Spleen (tissue), 11 donors: ENCODE measurements around the gene ATP1A2. TPM values are rescaled to one million over a fixed set of nuclear protein-coding genes. Genes with fewer than 3 reads are reported as not detected.

ENCODE experiments used
- DNase-seq: peaks from one replicate; pipeline ENCODE4 v3.0.0-alpha.2; 2020
- H3K27ac ChIP-seq, 8 donors: fragments of 200-600 bp; sonication (generic) in 7 of 8; 1 replicate in 4 of 8; 2 replicates in 4 of 8; pipeline versions ENCODE4 v1.5.0 to v1.8.0; 2016 to 2021; ENCODE audit warnings: inconsistent platforms in 4 of 8, mild to moderate bottlenecking in 4 of 8, moderate library complexity in 1 of 8
- H3K27me3 ChIP-seq, 7 donors: fragments of 200-600 bp; sonication (generic) in 6 of 7; replicated peaks in 1 of 7; 1 replicate in 4 of 7; 2 replicates in 3 of 7; pipeline versions ENCODE4 v1.5.0 to v1.8.0; 2016 to 2021; ENCODE audit warnings: inconsistent platforms in 3 of 7, mild to moderate bottlenecking in 1 of 7
- H3K36me3 ChIP-seq, 6 donors: fragments of 200-600 bp; sonication (generic) in 5 of 6; 1 replicate in 4 of 6; 2 replicates in 2 of 6; pipeline versions ENCODE4 v1.5.0 to v1.8.0; 2016 to 2021; ENCODE audit warnings: inconsistent platforms in 2 of 6
- H3K4me1 ChIP-seq, 6 donors: fragments of 200-600 bp; sonication (generic) in 5 of 6; 1 replicate in 3 of 6; 2 replicates in 3 of 6; pipeline versions ENCODE4 v1.5.0 to v1.8.0; 2016 to 2021; ENCODE audit warnings: inconsistent platforms in 3 of 6
- H3K4me3 ChIP-seq, 8 donors: fragments of 200-600 bp; sonication (generic) in 7 of 8; 1 replicate in 4 of 8; 2 replicates in 4 of 8; pipeline versions ENCODE4 v1.5.0 to v1.8.0; 2016 to 2021; ENCODE audit warnings: inconsistent platforms in 4 of 8, mild to moderate bottlenecking in 4 of 8, moderate library complexity in 2 of 8
- H3K9me3 ChIP-seq, 8 donors: fragments of 200-600 bp; sonication (generic) in 7 of 8; 1 replicate in 4 of 8; 2 replicates in 4 of 8; pipeline versions ENCODE4 v1.5.0 to v1.8.0; 2016 to 2021; ENCODE audit warnings: inconsistent platforms in 4 of 8
- CTCF ChIP-seq, 11 experiments: fragments of 200-600 bp in 7 of 11; fragments of 450-650 bp in 4 of 11; sonication (generic) in 4 of 11; IDR thresholded peaks in 8 of 11; conservative IDR thresholded peaks in 3 of 11; 1 replicate in 7 of 11; 2 replicates in 4 of 11; pipeline versions ENCODE4 v1.4.0 to v1.8.0; 2016 to 2021; ENCODE audit warnings: antibody characterized with exemption in 11 of 11, inconsistent platforms in 4 of 11, mild to moderate bottlenecking in 1 of 11
- POLR2A ChIP-seq, 3 donors: fragments of 450-650 bp; IDR thresholded peaks; one replicate each; pipeline ENCODE4 v1.5.1; 2017; ENCODE audit warnings: antibody characterized with exemption in 3 of 3, mild to moderate bottlenecking in 1 of 3
- POLR2AphosphoS5 ChIP-seq, 3 donors: sonication (generic); formaldehyde crosslinking; IDR thresholded peaks; one replicate each; pipeline ENCODE4 v1.5.1; 2017; ENCODE audit warnings: antibody characterized with exemption in 3 of 3
- WGBS, 5 donors: extraction: QIAGEN DNeasy Blood & Tissue Kit in 3 of 5; methylation state at CpG; one replicate each; pipeline versions ENCODE4 v1.1.5 to v1.1.7; 2013 to 2018; 5-methylcytosine and 5-hydroxymethylcytosine counted together
- intact Hi-C: fragments of 100-400 bp; cut with DNase I; formaldehyde crosslinking; loops from one replicate; pipeline ENCODE4 v1.15.0; 2023; ENCODE audit warnings: low total_unique reads
- polyA plus RNA-seq, 3 donors: library from polyadenylated mRNA; stranded (reverse); fragments of 200-250 nt; gene quantifications; one replicate each; pipeline ENCODE4 v1.2.1, GENCODE V29; 2013
- total RNA-seq, 7 donors: library from RNA; depleted of rRNA in 3 of 7; stranded (reverse); fragments of >200 nt in 3 of 7; fragmentation: NEBNext Ultra II Directional in 4 of 7; extraction: Animal tissue kit (Norgen Biotek cat#: 25700) in 4 of 7; gene quantifications; one replicate each; pipeline versions ENCODE4 v1.1.0 to v1.2.1, GENCODE V29; 2016 to 2021
- donor health status: healthy with polysubstance abuse.
- donor health status: DM: no; HTN: no; CAD: no; lungs with moderate emphysema.
- donor health status: DM: no; HTN: no; CAD: no.
- donor health status: Bipolar disorder and iron deficiency.
- donor health status: healthy.
- donor health status: DM: no; HTN: no; CAD: no.
- donor health status: DM: yes; HTN: yes; CAD: no.

The ATP1A2 gene
- total and polyA plus RNA-seq, 10 donors = 0.13 to 19.1 (median 0.85) TPM

DNA sequence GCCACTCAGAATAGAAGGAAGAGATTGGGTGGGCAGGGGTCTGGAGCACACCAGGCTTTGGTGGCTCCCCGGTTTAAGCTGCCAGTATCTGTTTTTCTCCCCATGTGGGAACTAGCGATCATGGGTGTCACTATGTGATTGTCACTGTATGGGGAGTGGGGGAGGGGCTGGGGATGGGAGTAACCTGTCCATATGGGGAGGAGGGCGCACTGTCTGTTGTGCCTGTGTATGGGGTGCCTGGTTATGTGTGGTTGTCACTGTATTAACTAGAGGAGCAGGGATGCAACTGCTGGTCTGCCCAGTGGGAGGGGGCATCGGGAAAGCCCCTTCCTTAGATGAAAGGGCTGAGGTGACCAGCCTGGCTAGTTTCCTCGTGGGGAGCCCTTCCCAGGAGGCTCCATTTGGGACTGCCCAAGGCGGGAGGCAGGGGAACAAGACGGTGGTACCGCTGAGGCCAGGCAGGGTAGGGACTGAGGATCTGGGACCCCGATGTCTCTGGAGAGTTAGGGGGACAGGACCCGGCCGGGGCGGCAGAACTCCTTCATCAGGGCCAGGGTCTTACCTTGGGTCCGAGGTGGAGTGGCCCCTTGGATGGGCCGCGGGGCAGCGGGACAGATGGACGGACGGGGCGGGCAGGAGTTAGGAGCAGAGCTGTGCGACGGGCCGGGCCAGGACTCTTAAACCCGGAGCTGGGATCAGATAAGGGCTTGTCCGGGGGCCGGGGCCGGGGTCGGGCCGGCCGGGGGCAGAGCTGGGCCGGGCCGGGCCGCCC, 45.9 kb upstream of the ATP1A2 start, which contains the start of gene KCNJ10:
Gene KCNJ10, minus strand, starts transcription at position 701 of the 772 bp plus-strand sequence. CDS start 27,628 bp downstream, outside the sequence.
- TF ChIP-seq POLR2AphosphoS5 (IDR thresholded peaks at IDR 0.05) = no peak
- TF ChIP-seq POLR2A (IDR thresholded peaks at IDR 0.05) = no peak
- no peak for TF ChIP-seq CTCF (IDR thresholded peaks at IDR 0.05 in 8 of 11, conservative IDR thresholded peaks at IDR 0.05 in 3 of 11)
- Histone ChIP-seq H3K36me3 (no peaks in the 10 kb centered on the region), H3K4me1 (peaks cover 3 to 40% (median 14%) of the 10 kb centered on the region in 6 donors), H3K27ac (peak within 1 kb of the TSS in 7 of 8 donors; percentile 17 to 60 (median 48)), H3K9me3 (no peaks in the 10 kb centered on the region), H3K27me3 (peaks cover 0 to 33% (median 0%) of the 10 kb centered on the region in 7 donors), H3K4me3 (peak within 1 kb of the TSS; percentile 48 to 74 (median 52))
- DNase-seq = peak; percentile 79
- intact Hi-C loops = no loop called here
- WGBS, 5 donors = 11 to 20% (median 15%) methylated on average over 21 to 32 of the region's 32 CpGs

DNA sequence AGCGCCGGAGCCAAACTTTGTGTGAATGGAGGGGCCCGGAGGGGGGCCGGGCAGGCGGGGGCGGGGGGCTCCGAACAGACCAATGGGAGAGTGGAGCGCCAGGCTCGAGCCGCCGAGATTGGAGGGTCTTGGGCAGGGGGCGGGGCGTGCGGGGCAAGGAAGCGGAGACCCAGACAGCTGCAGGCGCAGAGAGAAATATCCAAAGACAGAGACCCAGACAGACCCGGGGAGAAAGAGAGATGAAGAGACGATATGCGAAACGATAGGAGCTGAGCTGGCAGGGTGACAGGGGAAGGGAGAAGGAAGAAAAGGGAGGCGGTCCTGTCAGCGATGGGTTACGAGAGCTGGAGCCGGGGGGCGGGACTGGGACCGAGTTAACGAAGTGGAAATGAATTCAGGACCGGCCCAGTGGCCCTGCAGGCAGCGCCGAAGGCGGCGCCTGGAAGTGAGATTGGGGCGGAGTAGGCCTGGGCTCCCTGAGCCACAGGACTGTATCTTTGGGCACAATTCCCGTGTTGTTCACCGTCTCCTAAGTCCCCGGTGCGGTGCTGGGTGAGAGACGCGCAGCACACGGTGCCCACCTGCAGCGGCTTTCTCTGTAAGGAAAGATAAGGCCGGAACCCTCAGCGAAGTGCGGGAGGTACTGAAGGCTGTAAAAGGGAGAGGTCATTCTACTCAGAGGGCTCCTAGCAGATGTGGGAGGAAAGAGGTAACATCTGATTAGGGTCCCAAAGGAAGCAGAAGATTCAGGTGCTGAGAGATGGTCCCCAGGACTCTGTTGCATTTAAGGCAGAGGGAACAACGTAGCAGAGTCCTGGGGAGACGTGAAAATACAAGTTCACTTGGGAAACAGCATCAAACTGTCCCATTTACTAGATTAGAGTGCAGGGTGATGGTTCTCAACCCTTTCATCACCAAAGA, 45.1 kb upstream of the ATP1A2 start:
- intact Hi-C loops = no loop called here
- DNase-seq = peak; percentile 91
- no peak for TF ChIP-seq CTCF (IDR thresholded peaks at IDR 0.05 in 8 of 11, conservative IDR thresholded peaks at IDR 0.05 in 3 of 11)
- peak; percentile 28 to 72 (median 60) for TF ChIP-seq POLR2AphosphoS5 (IDR thresholded peaks at IDR 0.05)
- peak in 1 of 3 donors; percentile 19 for TF ChIP-seq POLR2A (IDR thresholded peaks at IDR 0.05)
- Histone ChIP-seq H3K4me1 (peaks cover 3 to 40% (median 14%) of the 10 kb centered on the region in 6 donors), H3K27ac (peak overlapping the region in 7 of 8 donors; percentile 1 to 60 (median 48)), H3K9me3 (no peaks in the 10 kb centered on the region), H3K4me3 (peak overlapping the region; percentile 48 to 74 (median 52)), H3K36me3 (no peaks in the 10 kb centered on the region), H3K27me3 (peaks cover 0 to 33% (median 0%) of the 10 kb centered on the region in 7 donors)
- 1 to 3% (median 2%) methylated on average over 39 to 46 of the region's 46 CpGs for WGBS, 5 donors

- Histone ChIP-seq H3K27me3 (peaks cover 0 to 40% (median 0%) of the 10 kb centered on the region in 7 donors), H3K9me3 (no peaks in the 10 kb centered on the region), H3K4me3 (peak overlapping the region in 1 of 8 donors; percentile 63), H3K27ac (peak overlapping the region in 3 of 8 donors; percentile 17 to 48 (median 48)), H3K36me3 (no peaks in the 10 kb centered on the region), H3K4me1 (peaks cover 3 to 40% (median 14%) of the 10 kb centered on the region in 6 donors)
- intact Hi-C loops = no loop called here
- WGBS, 5 donors = 81 to 87% (median 81%) methylated on average over 5 of the region's 5 CpGs
- no peak for DNase-seq
- TF ChIP-seq POLR2A (IDR thresholded peaks at IDR 0.05) (no peak), POLR2AphosphoS5 (IDR thresholded peaks at IDR 0.05) (no peak), CTCF (IDR thresholded peaks at IDR 0.05 in 8 of 11, conservative IDR thresholded peaks at IDR 0.05 in 3 of 11) (no peak)
Observed at GRCh38 chr1:160071289-160071688, 44.3 kb upstream of the ATP1A2 start.
